ENCODE data around the gene PLAC8L1.

PLAC8L1 gene

DNA sequence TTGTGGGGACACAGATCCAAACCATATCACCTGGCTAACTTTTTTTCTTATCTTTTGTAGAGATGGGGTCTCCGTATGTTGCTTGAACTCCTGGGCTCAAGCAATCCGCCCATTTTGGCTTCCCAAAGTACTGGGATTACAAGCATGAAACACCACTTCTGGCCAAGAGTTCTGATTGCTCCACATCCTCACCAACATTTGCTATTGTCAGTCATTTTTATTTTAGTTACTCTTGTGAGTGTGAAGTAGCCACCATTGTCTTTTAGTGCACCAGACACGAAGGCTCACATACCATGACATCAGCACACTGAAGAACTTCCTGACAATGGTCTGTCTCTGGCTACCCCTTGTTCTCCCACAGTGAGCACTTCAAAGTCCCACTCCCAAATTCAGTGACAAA is 17.3 kb downstream of the PLAC8L1 start:
- no peak overlapping the region for H3K4me3 ChIP-seq (ENCODE audit: low read depth, low read length)
- DNase-seq (ENCODE audit: low read depth, low spot score): no peak
- TF ChIP-seq, protein P1, sequence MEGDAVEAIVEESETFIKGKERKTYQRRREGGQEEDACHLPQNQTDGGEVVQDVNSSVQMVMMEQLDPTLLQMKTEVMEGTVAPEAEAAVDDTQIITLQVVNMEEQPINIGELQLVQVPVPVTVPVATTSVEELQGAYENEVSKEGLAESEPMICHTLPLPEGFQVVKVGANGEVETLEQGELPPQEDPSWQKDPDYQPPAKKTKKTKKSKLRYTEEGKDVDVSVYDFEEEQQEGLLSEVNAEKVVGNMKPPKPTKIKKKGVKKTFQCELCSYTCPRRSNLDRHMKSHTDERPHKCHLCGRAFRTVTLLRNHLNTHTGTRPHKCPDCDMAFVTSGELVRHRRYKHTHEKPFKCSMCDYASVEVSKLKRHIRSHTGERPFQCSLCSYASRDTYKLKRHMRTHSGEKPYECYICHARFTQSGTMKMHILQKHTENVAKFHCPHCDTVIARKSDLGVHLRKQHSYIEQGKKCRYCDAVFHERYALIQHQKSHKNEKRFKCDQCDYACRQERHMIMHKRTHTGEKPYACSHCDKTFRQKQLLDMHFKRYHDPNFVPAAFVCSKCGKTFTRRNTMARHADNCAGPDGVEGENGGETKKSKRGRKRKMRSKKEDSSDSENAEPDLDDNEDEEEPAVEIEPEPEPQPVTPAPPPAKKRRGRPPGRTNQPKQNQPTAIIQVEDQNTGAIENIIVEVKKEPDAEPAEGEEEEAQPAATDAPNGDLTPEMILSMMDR (IDR thresholded peaks at IDR 0.05; ENCODE audit: insufficient read depth, low read length, missing control alignments): no peak
- ChIA-PET CTCF (no interaction called here), POLR2A (no interaction called here)

DNA sequence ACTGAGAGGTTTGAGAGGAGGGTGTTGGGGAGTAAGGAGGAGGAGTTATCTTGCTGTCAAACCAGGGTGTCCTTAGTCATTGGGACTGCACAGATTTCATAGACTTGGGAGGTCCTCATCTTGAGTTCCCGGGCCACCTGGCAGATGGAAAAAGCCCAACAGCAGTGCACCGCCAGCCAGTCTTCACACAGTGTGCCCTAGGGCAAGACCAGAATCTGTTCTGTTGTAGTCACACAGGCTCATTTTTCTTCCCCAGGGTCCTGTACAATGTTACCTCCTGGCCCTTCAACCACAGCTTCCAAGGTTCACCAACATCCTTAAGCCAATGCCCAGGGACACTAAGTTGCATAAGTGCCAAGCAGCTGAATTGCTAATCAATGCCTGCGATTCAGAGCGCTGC is 21.0 kb downstream of the PLAC8L1 start:
- H3K4me3 ChIP-seq (ENCODE audit: low read depth, low read length): no peak overlapping the region
- CTCF ChIA-PET: interaction anchor here (1.3 kb wide), 1 partner anchor 9 kb away, joined by 3 read pairs; no protein-coding TSS in a partner anchor
- no peak for DNase-seq (ENCODE audit: low read depth, low spot score)
- POLR2A ChIA-PET: interaction anchor here (0.7 kb wide), 1 partner anchor 17 kb away, joined by 3 read pairs; no protein-coding TSS in a partner anchor
- TF ChIP-seq, protein P1 (IDR thresholded peaks at IDR 0.05; ENCODE audit: insufficient read depth, low read length, missing control alignments): no peak

DNA sequence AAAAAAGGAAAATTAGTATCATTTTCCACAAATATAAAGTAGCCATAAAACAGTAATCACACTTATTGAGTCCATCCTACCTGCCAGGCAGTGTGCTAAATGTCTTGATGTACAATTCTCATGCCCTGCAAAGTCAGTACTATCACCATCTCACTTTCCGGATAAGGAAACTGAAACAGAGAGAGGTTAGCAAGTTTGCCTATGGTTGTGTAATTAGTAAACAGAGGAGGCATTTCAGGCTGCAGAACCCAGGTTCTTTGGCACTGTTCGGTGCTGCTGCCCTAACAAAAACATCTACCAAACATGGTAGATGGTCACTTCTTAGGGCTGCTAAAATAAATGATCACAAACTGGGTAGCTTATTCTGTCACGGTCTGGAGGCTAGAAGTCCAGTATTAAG is 22.6 kb downstream of the PLAC8L1 start:
- DNase-seq (ENCODE audit: low read depth, low spot score): no peak
- TF ChIP-seq, protein P1 (IDR thresholded peaks at IDR 0.05; ENCODE audit: insufficient read depth, low read length, missing control alignments): no peak
- CTCF ChIA-PET: no interaction called here
- POLR2A ChIA-PET: no interaction called here
- no peak overlapping the region for H3K4me3 ChIP-seq (ENCODE audit: low read depth, low read length)

DNA sequence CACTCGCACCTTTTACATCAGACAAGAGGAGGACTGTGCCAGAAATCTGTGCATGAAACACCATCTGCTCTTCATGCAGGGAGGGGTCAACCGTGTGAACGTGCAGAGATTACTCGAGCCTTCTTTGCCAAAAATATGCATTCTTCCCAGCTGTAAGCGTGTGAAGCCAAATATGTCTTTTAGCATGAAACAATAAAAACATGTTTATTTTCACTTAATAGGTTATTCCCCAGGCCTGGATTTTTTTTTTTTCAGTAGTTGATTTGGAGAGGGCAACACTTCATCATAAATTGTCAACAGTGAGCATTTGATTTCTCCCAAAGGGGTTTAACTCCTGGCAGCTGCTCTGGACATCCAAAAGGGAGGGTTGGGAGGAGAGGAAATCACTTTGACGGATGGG is 23.8 kb downstream of the PLAC8L1 start:
- ChIA-PET CTCF (no interaction called here), POLR2A (no interaction called here)
- no peak for DNase-seq (ENCODE audit: low read depth, low spot score)
- no peak overlapping the region for H3K4me3 ChIP-seq (ENCODE audit: low read depth, low read length)
- TF ChIP-seq, protein P1 (IDR thresholded peaks at IDR 0.05; ENCODE audit: insufficient read depth, low read length, missing control alignments): no peak

DNA sequence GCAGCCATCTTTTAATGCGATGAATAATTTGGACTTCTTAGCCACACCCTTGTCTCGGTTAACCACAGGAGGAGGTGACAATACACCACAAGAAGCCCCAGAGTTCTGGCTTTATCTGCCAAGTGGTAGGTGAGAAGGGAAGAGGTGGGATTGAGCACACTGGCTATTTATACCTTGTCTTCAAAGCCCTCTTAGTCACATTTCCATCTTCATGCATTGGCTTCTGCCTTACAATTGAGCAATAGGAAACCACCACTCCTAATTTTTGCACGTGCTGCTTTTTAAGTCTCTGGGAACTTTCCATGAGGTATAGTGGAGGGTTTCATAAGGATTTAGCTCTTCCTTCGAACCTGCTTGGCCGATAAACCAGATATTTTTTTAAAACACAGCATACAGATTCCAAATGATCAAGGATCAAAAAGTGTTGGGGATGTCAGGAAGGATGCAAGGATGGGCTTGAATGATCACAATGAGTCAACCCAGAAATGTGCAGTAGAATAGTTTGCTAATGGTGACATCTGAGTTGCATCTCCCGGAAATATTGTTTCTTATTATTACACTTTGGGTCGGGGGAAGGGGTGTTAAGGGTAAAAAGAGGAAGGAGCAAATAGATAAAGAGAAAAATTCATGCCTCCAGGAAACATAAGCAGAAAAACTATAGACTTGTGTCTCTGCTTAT is 25.5 kb downstream of the PLAC8L1 start:
- ChIA-PET CTCF (no interaction called here), POLR2A (no interaction called here)
- no peak for DNase-seq (ENCODE audit: low read depth, low spot score)
- H3K4me3 ChIP-seq (ENCODE audit: low read depth, low read length): no peak overlapping the region
- TF ChIP-seq, protein P1 (IDR thresholded peaks at IDR 0.05; ENCODE audit: insufficient read depth, low read length, missing control alignments): no peak

DNA sequence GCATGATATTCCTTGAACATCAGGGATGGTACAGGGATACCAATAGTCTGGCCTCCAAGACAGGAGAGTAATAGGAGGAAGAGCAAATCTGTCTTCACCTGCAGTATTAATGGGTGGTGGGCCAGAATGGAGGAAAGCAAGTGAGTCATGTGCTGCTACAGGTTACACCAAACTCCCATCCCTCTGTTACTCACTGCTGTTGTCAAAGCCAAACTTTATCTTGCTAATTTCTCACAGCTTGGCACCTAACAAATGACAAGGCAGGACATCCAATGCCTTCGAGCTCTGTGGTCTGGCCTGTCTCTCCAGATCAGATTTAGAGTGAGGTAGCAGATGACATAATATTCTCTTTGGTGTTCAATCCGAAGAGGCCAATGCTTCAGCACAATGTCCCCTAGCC is 26.8 kb downstream of the PLAC8L1 start:
- TF ChIP-seq, protein P1 (IDR thresholded peaks at IDR 0.05; ENCODE audit: insufficient read depth, low read length, missing control alignments): no peak
- no peak overlapping the region for H3K4me3 ChIP-seq (ENCODE audit: low read depth, low read length)
- no peak for DNase-seq (ENCODE audit: low read depth, low spot score)
- ChIA-PET CTCF (interaction anchor here (0.8 kb wide), 1 partner anchor 28 kb away, joined by 3 read pairs; no protein-coding TSS in a partner anchor), POLR2A (no interaction called here)
